ENCODE results near the gene PARPBP. TPM values are rescaled to one million over a fixed set of nuclear protein-coding genes. Genes with fewer than 3 reads are reported as not detected.
"Not testable (repeated sequence)": the region's sequence is repeated elsewhere in the genome, so short reads cannot be mapped to it uniquely, and the experiment has no call there.

The PARPBP gene
- polyA plus RNA-seq, 2 of the 4 experiments (the other 2 are of a cell fraction) = 32.4 to 58.2 TPM

GRCh38 chr12:102120564-102120873 is 536 bp downstream of the PARPBP start:
- no peak for FAIRE-seq
- POLR2A ChIA-PET = interaction anchor here (1.0 kb wide), 1 partner anchor 13 kb away, joined by 4 read pairs; no protein-coding TSS in a partner anchor

DNA sequence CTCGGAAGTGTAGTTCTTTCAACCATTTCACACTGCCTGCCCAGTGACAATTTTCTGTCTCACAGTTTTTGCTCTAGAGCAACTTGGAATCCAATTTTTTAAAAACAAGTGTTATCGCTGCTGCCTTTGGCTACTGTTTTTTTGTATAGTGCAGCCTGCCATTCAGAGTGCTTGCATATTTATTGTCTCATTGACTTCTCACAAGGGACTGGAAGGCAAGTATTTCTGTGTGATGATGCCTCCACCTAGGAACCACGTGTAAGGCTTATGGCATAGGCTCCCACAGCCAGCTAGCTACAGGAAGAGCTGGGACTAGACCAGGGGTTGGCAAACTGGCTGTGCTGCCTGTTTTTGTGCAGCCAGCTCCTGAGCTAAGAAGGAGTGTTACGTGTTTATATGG is 903 bp downstream of the PARPBP start:
- CTCF ChIA-PET = interaction anchor here (1.2 to 2.0 kb wide), 2 partner anchors 619 to 647 kb away, joined by 3 to 6 read pairs; no protein-coding TSS in a partner anchor

More at GRCh38 chr12:102120564-102120873, 536 bp downstream of the PARPBP start:
- CTCF ChIA-PET = interaction anchor here (1.2 to 2.0 kb wide), 3 partner anchors 116 to 648 kb away, joined by 3 to 6 read pairs (median 3); no protein-coding TSS in a partner anchor
- Histone ChIP-seq H3K4me1 (peaks cover 24% of the 10 kb centered on the region), H3K27ac (peak overlapping the region; percentile 82 to 97), H3K9me3 (no peaks in the 10 kb centered on the region), H3K4me3 (peak overlapping the region; percentile 64), H3K4me2 (peak overlapping the region; percentile 84)
- TF ChIP-seq TFCP2L1 (CRISPR knock-in tag; IDR thresholded peaks at IDR 0.05) (no peak), POLR2AphosphoS2 (conservative IDR thresholded peaks at IDR 0.05; ENCODE audit: low read length) (no peak), SMC3 (IDR thresholded peaks at IDR 0.05) (no peak), KDM1A (IDR thresholded peaks at IDR 0.05; ENCODE audit: low read depth) (no peak), CEBPB (IDR thresholded peaks at IDR 0.05) (no peak)
- TF ChIP-seq, protein P1, sequence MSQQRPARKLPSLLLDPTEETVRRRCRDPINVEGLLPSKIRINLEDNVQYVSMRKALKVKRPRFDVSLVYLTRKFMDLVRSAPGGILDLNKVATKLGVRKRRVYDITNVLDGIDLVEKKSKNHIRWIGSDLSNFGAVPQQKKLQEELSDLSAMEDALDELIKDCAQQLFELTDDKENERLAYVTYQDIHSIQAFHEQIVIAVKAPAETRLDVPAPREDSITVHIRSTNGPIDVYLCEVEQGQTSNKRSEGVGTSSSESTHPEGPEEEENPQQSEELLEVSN (IDR thresholded peaks at IDR 0.05; ENCODE audit: borderline replicate concordance, low read depth) = 0 out of 2 replicates have a peak, but pooled peaks have one; percentile 4
- ATAC-seq (no peak), DNase-seq (ENCODE audit: low read depth in 1 of 2, low spot score in 1 of 2) (peak in 1 of 2 experiments; percentile 20)
- 3% methylated on average over 4 of the region's 4 CpGs for WGBS (ENCODE audit: missing lambda C conversion rate)

GRCh38 chr12:102121328-102121727 is 1.3 kb downstream of the PARPBP start:
- POLR2A ChIA-PET = not testable (repeated sequence)
- CTCF ChIA-PET = interaction anchor here (1.2 to 2.0 kb wide), 2 partner anchors 619 to 647 kb away, joined by 3 to 6 read pairs; no protein-coding TSS in a partner anchor
- 100% methylated on average over 2 of the region's 2 CpGs for WGBS (ENCODE audit: missing lambda C conversion rate)

More for the DNA sequence above, 903 bp downstream of the PARPBP start:
- peak in 1 of 2 experiments; percentile 18; a peak in 3 of 6 replicates for ATAC-seq
- no peaks in the 10 kb centered on the region for H3K9me3 ChIP-seq
- H3K4me3 ChIP-seq = peak overlapping the region; percentile 64
- no peak for FAIRE-seq
- TF ChIP-seq ESRRA (IDR thresholded peaks at IDR 0.05; ENCODE audit: borderline replicate concordance, low read length) = no peak
- 0 out of 2 replicates have a peak, but pooled peaks have one; percentile 37 for TF ChIP-seq MAX (IDR thresholded peaks at IDR 0.05)
- no peak for TF ChIP-seq EHMT2 (IDR thresholded peaks at IDR 0.05; ENCODE audit: low read depth)
- no peak for TF ChIP-seq HES2 (IDR thresholded peaks at IDR 0.05)
- no peak for TF ChIP-seq ZSCAN20 (CRISPR knock-in tag; IDR thresholded peaks at IDR 0.05)
- peak overlapping the region; percentile 82 to 97 for H3K27ac ChIP-seq
- H3K4me1 ChIP-seq = peaks cover 24% of the 10 kb centered on the region
- 23% methylated on average over 4 of the region's 4 CpGs for WGBS (ENCODE audit: missing lambda C conversion rate)
- H3K4me2 ChIP-seq = peak overlapping the region; percentile 84
- DNase-seq (ENCODE audit: low read depth in 1 of 2, low spot score in 1 of 2) = peak; percentile 16 to 38
- POLR2A ChIA-PET = interaction anchor here (1.0 kb wide), 1 partner anchor 13 kb away, joined by 4 read pairs; no protein-coding TSS in a partner anchor

DNA sequence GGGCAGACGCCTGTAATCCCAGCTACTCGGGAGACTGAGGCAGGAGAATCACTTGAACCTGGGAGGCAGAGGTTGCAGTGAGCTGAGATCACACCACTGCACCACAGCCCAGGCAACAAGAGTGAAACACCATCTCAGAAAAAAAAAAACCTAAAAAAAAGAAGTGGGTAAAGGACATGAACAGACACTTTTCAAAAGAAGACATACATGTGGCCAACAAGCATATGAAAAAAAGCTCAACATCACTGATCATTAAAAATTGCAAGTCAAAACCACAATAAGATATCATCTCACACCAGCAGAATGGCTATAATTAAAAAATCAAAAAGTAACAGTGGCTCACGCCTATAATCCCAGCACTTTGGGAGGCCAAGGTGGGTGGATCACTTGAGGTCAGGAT is 10.7 kb downstream of the PARPBP start:
- POLR2A ChIA-PET; H3K9me3 ChIP-seq; ATAC-seq; DNase-seq (ENCODE audit: low read depth in 1 of 2, low spot score in 1 of 2); FAIRE-seq; H3K4me3 ChIP-seq; H3K4me1 ChIP-seq; H3K4me2 ChIP-seq; H3K27ac ChIP-seq: not testable (repeated sequence)
- 91% methylated on average over 3 of the region's 3 CpGs for WGBS (ENCODE audit: missing lambda C conversion rate)
- CTCF ChIA-PET = interaction anchor here (0.8 to 0.9 kb wide), 2 partner anchors 35 to 36 kb away, joined by 3 read pairs; no protein-coding TSS in a partner anchor

More at GRCh38 chr12:102121328-102121727, 1.3 kb downstream of the PARPBP start:
- not testable (repeated sequence) for H3K9me3 ChIP-seq; DNase-seq (ENCODE audit: low read depth in 1 of 2, low spot score in 1 of 2); ATAC-seq; FAIRE-seq
- Histone ChIP-seq H3K4me2 (peak overlapping the region; percentile 84), H3K4me1 (peaks cover 24% of the 10 kb centered on the region), H3K27ac (peak overlapping the region; percentile 82 to 97; a peak in 5 of 6 replicates), H3K4me3 (peak overlapping the region; percentile 64; the same call in 2 of the 3 replicates)

DNA sequence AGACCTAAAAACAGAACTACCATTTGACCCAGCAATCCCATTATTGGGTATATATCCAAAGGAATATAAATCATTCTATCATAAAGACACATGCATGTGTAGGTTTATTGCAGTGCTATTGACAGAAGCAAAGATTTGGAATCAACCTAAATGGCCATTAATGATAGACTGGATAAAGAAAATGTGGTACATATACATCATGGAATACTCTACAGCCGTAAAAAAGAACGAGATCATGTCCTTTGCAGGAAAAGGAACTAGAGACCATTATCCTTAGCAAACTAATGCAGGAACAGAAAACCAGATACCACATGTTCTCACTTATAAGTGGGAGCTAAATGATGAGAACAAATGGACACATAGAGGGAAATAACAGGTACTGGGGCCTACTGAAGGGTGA is 11.5 kb downstream of the PARPBP start:
- 91% methylated on average over 2 of the region's 2 CpGs for WGBS (ENCODE audit: missing lambda C conversion rate)
- DNase-seq (ENCODE audit: low read depth in 1 of 2, low spot score in 1 of 2); ATAC-seq; FAIRE-seq; POLR2A ChIA-PET; H3K4me3 ChIP-seq; H3K9me3 ChIP-seq; H3K4me1 ChIP-seq; H3K4me2 ChIP-seq; H3K27ac ChIP-seq: not testable (repeated sequence)
- CTCF ChIA-PET = interaction anchor here (1.0 kb wide), 1 partner anchor 12 kb away, joined by 3 read pairs; the partner anchor contains the start of genes NUP37 and PARPBP

DNA sequence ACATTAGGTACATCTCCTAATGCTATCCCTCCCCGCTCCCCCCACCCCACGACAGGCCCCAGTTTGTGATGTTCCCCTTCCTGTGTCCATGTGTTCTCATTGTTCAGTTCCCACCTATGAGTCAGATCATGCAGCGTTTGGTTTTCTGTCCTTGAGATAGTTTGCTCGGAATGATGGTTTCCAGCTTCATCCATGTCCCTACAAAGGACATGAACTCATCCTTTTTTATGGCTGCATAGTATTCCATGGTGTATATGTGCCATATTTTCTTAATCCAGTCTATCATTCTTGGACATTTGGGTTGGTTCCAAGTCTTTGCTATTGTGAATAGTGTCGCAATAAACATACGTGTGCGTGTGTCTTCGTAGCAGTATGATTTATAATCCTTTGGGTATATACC is 17.6 kb downstream of the PARPBP start:
- H3K9me3 ChIP-seq; H3K4me2 ChIP-seq; ATAC-seq; CTCF ChIA-PET; H3K4me1 ChIP-seq; H3K4me3 ChIP-seq; POLR2A ChIA-PET; DNase-seq (ENCODE audit: low read depth in 1 of 2, low spot score in 1 of 2); FAIRE-seq; H3K27ac ChIP-seq: not testable (repeated sequence)
- WGBS (ENCODE audit: missing lambda C conversion rate) = 93% methylated on average over 7 of the region's 8 CpGs

GRCh38 chr12:102142866-102143373 is 22.9 kb downstream of the PARPBP start:
- H3K9me3 ChIP-seq; H3K4me2 ChIP-seq; H3K4me1 ChIP-seq; DNase-seq (ENCODE audit: low read depth in 1 of 2, low spot score in 1 of 2); ATAC-seq; H3K27ac ChIP-seq; FAIRE-seq; POLR2A ChIA-PET; H3K4me3 ChIP-seq: not testable (repeated sequence)
- 85% methylated on average over 9 of the region's 11 CpGs for WGBS (ENCODE audit: missing lambda C conversion rate)
- CTCF ChIA-PET = interaction anchor here (0.7 kb wide), 1 partner anchor 476 kb away, joined by 3 read pairs; no protein-coding TSS in a partner anchor

All from A549 (cell line).